ENCODE measurements around the gene RGL1.

GRCh38 chr1:183896466-183897048 is 91.6 kb downstream of the RGL1 start:
- TF ChIP-seq CTCF (conservative IDR thresholded peaks at IDR 0.05) (no peak), ZFX (IDR thresholded peaks at IDR 0.05) (no peak)
